Endothelial cell of umbilical vein (primary cell): ENCODE data around the gene ANKS1A.

ENCODE experiments used
- EZH2 ChIP-seq: IDR thresholded peaks from 2 replicates; pipeline ENCODE4 v1.6.1; 2012; ENCODE audit warnings: borderline replicate concordance, low read depth, mild to moderate bottlenecking, moderate library complexity, low read length, inconsistent platforms; ENCODE audit not compliant: severe bottlenecking
- POLR2A ChIP-seq: IDR thresholded peaks from 2 replicates; pipeline ENCODE4 v1.6.1; 2012; ENCODE audit warnings: low read depth, mild to moderate bottlenecking, control low read depth, low read length
- POLR2AphosphoS5 ChIP-seq: IDR thresholded peaks from 2 replicates; pipeline ENCODE4 v1.6.1; 2012; ENCODE audit warnings: low read depth, mild to moderate bottlenecking, control low read depth, low read length, moderate library complexity; ENCODE audit not compliant: insufficient read depth
- TF ChIP-seq, protein P1 (sequence below), 2 donors: IDR thresholded peaks; 1 replicate in 1 of 2; 2 replicates in 1 of 2; pipeline ENCODE4 v1.5.1; 2011; ENCODE audit warnings: low read length in 2 of 2, mild to moderate bottlenecking in 2 of 2, moderate library complexity in 2 of 2, control low read depth in 1 of 2, inconsistent platforms in 1 of 2, low read depth in 1 of 2; ENCODE audit not compliant: insufficient read depth in 1 of 2; ENCODE audit errors: extremely low read depth in 1 of 2
- TF ChIP-seq, protein P2 (sequence below): IDR thresholded peaks from 2 replicates; pipeline ENCODE4 v1.6.1; 2011; ENCODE audit not compliant: insufficient read depth, insufficient read length

DNA sequence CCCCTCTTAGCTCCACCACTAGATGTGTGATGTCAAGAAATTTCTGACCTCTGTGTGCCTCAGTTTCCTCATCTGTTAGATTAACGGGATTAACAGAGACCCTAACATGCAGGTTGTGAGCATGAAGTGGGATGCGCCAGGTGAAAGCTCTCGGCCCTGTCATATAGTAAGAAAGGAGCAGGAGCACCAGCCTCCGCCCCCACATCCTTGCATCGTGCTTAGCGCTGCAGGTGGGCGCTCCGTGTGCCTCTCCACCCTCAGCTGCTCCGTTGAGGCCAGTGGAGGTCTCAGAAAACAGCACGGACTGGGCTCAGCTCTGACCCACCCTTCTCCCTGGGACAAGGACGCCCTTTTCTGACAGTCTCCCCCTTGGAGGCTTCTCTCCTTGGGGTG is 188.7 kb downstream of the ANKS1A start:
- TF ChIP-seq, protein P1, sequence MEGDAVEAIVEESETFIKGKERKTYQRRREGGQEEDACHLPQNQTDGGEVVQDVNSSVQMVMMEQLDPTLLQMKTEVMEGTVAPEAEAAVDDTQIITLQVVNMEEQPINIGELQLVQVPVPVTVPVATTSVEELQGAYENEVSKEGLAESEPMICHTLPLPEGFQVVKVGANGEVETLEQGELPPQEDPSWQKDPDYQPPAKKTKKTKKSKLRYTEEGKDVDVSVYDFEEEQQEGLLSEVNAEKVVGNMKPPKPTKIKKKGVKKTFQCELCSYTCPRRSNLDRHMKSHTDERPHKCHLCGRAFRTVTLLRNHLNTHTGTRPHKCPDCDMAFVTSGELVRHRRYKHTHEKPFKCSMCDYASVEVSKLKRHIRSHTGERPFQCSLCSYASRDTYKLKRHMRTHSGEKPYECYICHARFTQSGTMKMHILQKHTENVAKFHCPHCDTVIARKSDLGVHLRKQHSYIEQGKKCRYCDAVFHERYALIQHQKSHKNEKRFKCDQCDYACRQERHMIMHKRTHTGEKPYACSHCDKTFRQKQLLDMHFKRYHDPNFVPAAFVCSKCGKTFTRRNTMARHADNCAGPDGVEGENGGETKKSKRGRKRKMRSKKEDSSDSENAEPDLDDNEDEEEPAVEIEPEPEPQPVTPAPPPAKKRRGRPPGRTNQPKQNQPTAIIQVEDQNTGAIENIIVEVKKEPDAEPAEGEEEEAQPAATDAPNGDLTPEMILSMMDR (IDR thresholded peaks at IDR 0.05; ENCODE audit: extremely low read depth in 1 of 2, insufficient read depth in 1 of 2, low read depth in 1 of 2, low read length in 2 of 2), result no peak
- TF ChIP-seq, protein P2, sequence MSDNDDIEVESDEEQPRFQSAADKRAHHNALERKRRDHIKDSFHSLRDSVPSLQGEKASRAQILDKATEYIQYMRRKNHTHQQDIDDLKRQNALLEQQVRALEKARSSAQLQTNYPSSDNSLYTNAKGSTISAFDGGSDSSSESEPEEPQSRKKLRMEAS, result no peak
- TF ChIP-seq POLR2A (no peak), POLR2AphosphoS5 (no peak), EZH2 (no peak)
